ENCODE results near the gene LRRC46.

The LRRC46 gene

GRCh38 chr17:47872019-47872650, 40.7 kb downstream of the LRRC46 start:
- DNase-seq (ENCODE audit: extremely low spot score, insufficient read length, low read depth) (no peak), FAIRE-seq (no peak)

GRCh38 chr17:47872651-47873161, 41.2 kb downstream of the LRRC46 start:
- DNase-seq (ENCODE audit: extremely low spot score, insufficient read length, low read depth) (no peak), FAIRE-seq (no peak)

- DNase-seq (ENCODE audit: extremely low spot score, insufficient read length, low read depth) (no peak), FAIRE-seq (no peak)
Measured at GRCh38 chr17:47873200-47874090, 42.0 kb downstream of the LRRC46 start.

GRCh38 chr17:47875011-47875985, 43.8 kb downstream of the LRRC46 start:
- FAIRE-seq (no peak), DNase-seq (ENCODE audit: extremely low spot score, insufficient read length, low read depth) (no peak)

GRCh38 chr17:47877368-47878034, 46.0 kb downstream of the LRRC46 start:
- DNase-seq (ENCODE audit: extremely low spot score, insufficient read length, low read depth) (no peak), FAIRE-seq (no peak)

GRCh38 chr17:47878203-47879027, 46.9 kb downstream of the LRRC46 start:
- DNase-seq (ENCODE audit: extremely low spot score, insufficient read length, low read depth) (no peak), FAIRE-seq (no peak)

- DNase-seq (ENCODE audit: extremely low spot score, insufficient read length, low read depth) (no peak), FAIRE-seq (no peak)
Measured at GRCh38 chr17:47879028-47879585, 47.6 kb downstream of the LRRC46 start.

GRCh38 chr17:47879776-47880454, 48.4 kb downstream of the LRRC46 start:
- FAIRE-seq, result no peak
- DNase-seq (ENCODE audit: extremely low spot score, insufficient read length, low read depth), result no peak

GRCh38 chr17:47882247-47882646, 50.8 kb downstream of the LRRC46 start:
- DNase-seq (ENCODE audit: extremely low spot score, insufficient read length, low read depth) (no peak), FAIRE-seq (no peak)

GRCh38 chr17:47882695-47883588, 51.5 kb downstream of the LRRC46 start:
- DNase-seq (ENCODE audit: extremely low spot score, insufficient read length, low read depth) (no peak), FAIRE-seq (no peak)

- FAIRE-seq, result no peak
Measured at GRCh38 chr17:47883589-47884426, 52.3 kb downstream of the LRRC46 start.

GRCh38 chr17:47884427-47884740, 52.9 kb downstream of the LRRC46 start:
- FAIRE-seq, result no peak
- no peak for DNase-seq (ENCODE audit: extremely low spot score, insufficient read length, low read depth)

More at GRCh38 chr17:47883589-47884426, 52.3 kb downstream of the LRRC46 start:
- no peak for DNase-seq (ENCODE audit: extremely low spot score, insufficient read length, low read depth)

- no peak for FAIRE-seq
- DNase-seq (ENCODE audit: extremely low spot score, insufficient read length, low read depth), result no peak
Measured at GRCh38 chr17:47884905-47885730, 53.6 kb downstream of the LRRC46 start.
